Esophagus muscularis mucosa (tissue), 3 donors: Measurements from ENCODE around the gene AGTPBP1.

Experiments
- POLR2A ChIP-seq: fragments of 450-650 bp; IDR thresholded peaks from one replicate; pipeline ENCODE4 v1.6.1; 2017; ENCODE audit warnings: antibody characterized with exemption, moderate library complexity, mild to moderate bottlenecking, low read depth
- POLR2AphosphoS5 ChIP-seq, 2 donors: sonication (generic); formaldehyde crosslinking; IDR thresholded peaks; one replicate each; pipeline ENCODE4 v1.6.1; 2017; ENCODE audit warnings: antibody characterized with exemption in 2 of 2
- TF ChIP-seq, protein P1 (sequence below), 3 experiments: fragments of 200-600 bp in 2 of 3; fragments of 450-650 bp in 1 of 3; sonication (generic) in 2 of 3; IDR thresholded peaks; one replicate each; pipeline ENCODE4 v1.5.1; 2017 to 2019; ENCODE audit warnings: antibody characterized with exemption in 3 of 3, mild to moderate bottlenecking in 2 of 3, moderate library complexity in 1 of 3

DNA sequence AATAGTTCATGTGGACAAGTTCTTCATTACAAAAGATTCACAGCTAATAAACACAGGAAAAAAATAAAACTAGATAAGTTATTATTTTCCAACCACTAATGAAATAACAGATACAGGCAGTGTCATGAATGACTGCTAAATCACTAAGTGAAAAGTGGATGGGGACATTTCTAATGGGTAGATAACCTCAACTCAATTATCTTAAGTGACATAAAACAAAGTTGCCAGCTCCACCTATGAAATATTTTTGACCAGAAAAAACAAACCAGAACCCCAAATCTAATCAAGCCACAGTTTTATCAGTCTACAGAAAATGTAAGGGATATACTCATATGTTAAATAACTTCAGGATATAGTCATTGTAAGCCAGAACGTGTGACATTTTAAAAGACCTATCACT, 74.4 kb downstream of the AGTPBP1 start:
- TF ChIP-seq POLR2AphosphoS5 (IDR thresholded peaks at IDR 0.05) (no peak), POLR2A (no peak)
- TF ChIP-seq, protein P1, sequence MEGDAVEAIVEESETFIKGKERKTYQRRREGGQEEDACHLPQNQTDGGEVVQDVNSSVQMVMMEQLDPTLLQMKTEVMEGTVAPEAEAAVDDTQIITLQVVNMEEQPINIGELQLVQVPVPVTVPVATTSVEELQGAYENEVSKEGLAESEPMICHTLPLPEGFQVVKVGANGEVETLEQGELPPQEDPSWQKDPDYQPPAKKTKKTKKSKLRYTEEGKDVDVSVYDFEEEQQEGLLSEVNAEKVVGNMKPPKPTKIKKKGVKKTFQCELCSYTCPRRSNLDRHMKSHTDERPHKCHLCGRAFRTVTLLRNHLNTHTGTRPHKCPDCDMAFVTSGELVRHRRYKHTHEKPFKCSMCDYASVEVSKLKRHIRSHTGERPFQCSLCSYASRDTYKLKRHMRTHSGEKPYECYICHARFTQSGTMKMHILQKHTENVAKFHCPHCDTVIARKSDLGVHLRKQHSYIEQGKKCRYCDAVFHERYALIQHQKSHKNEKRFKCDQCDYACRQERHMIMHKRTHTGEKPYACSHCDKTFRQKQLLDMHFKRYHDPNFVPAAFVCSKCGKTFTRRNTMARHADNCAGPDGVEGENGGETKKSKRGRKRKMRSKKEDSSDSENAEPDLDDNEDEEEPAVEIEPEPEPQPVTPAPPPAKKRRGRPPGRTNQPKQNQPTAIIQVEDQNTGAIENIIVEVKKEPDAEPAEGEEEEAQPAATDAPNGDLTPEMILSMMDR (IDR thresholded peaks at IDR 0.05): no peak
